Fibroblast of skin of right quadriceps (primary cell): ENCODE results near the gene ITPA.
A peak's percentile ranks its signal among the peaks of the same experiment; 100 is the strongest.
"Not testable (repeated sequence)": the region's sequence is repeated elsewhere in the genome, so short reads cannot be mapped to it uniquely, and the experiment has no call there.

ENCODE experiments used
- DNase-seq: peaks from one replicate; pipeline ENCODE4 v3.0.0-alpha.2; 2013

ITPA gene

DNA sequence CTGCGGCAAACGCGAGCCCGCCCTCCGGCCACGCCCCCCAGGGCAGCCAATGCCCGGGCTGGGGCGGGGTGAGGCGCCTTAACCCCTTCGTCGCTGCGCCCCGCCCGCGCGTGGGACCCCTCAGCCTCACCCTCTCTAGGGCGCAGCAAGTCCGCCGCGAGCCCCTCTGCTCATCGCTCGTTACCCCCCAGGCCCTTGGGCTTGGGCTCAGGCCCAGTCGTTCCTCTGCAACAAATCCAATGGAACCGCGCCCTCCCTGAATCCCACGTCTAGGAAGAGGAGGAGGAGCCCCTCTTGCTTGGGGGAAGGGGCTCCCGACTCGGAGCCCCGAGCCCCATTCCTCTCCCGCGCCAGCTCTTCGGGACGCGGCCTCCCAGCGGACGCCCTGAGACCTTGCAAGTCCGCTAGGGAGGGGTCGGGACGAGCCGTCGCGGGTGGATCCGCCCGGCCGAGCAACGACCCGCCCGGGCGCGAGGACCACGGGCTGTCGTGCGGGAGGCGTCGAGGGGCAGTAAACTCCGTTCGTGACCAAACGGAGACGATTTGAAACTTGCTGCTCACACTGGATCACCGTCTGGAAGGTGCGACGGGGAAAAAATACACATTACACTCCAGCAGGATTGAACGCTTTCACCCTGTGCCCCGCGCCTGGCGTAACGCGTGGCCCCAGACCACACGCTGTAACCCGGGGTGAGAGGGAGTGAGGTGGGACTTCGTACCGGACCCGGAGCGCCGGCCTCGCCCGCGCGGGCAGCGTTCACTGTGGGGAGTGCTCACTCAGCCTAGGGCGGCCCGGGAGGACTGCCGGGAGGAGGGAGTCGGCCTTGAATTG lies 35.5 kb upstream of the ITPA start:
- peak; percentile 77 for DNase-seq

DNA sequence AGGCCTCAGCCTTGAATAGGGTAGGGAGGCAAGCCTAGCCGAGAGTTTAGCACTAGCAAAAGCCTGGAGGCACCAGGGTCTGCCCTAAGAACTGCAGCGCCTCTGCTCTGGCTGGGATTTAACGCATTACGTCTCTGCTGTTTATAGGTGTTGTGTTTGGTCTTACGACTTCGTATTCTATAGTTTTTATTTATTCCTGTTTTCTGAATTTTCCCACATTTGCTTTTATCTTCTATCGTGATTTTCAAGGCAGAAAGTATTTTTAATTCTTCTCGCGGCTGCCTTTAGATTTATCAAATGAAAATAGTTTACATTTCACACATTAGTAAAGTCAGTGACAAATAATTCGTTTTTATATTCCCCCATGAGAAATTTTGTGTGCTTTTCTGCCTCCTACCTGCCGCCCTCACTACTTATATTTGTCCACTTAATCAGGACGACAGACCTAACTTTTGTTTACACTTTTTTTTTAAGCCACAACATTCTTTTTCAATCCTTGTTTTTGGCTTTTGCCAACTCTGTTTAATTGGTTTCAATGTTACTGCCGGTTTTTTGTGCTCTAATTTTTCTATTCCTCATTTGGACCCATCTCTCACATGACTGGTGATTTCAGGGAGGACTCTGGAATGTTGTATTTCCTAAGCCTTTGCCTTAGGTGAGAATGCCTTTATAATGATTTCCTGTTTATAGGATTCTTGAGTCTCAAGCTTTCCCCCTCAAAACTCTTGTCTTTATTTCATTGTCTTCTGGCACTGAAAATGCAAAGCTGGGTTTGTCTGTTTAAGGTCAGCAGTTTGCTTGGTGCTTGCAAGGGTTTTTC lies 34.6 kb upstream of the ITPA start:
- no peak for DNase-seq

DNA sequence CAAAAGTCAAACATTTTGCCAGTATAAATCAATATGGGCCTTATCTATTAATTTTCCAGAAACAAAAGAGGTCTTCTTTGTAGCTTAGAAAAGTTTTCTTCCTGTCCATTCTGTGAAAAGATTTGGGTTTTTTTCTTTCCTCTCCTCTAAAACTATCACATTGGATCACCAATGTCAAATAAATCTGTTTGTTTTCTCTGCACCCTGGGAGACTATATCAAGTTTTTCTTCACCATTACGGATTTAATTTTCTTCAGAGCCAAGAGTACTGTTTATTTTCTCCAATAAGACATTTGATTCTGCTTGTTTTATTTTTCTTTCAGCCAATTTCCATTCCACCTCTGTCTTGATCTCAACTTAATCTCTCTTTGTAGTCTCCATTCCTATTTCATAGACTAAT lies 34.0 kb upstream of the ITPA start:
- DNase-seq, result no peak

DNA sequence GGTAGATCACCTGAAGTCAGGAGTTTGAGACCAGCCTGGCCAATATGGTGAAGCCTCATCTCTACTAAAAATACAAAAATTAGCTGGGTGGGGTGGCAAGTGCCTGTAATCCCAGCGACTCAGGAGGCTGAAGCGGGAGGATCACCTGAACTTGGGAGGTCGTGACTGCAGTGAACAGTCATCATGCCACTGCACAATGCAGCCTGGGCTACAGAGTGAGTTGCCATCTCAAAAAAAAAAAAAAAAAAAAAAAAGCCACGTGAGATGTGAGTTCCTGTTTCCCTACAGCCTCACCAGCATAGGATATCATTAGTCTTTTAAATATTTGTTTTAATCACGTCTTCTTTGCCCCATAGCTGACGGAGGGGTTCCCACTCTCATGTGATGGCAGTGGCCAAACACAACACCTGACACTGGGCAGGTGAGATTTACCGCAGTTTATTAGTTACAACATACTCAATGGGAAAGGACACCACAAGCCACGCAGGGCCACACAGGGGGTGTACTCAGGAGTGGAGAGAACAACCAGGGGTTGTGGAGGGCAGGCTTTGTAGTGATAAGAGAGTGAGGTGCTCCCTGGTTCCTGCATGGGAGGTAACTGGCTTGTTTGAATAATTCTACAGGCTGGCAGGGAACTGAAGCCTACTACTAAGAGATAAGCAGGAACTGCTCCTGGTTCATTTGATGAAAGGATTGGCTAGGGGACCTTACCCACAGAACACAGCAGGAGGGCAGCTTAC lies 31.4 kb upstream of the ITPA start:
- DNase-seq, result no peak

DNA sequence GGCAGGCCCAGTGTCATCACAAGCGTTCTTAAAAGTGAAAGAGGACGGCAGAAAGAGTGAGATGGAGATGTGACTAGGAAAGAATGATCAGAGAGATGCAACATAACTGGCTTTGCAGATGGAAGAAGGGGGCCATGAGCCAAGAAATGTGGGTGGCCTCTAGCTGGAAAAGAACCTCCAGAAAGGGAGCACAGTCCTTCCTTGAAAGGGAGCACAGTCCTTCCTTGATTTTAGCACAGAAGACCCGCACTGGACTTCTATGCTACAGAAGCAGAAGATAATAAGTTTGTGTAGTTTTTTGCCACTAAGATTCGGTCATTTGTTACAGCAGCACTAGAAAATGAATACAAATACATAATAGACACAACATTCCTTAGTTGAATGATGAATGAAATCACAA lies 29.0 kb upstream of the ITPA start:
- no peak for DNase-seq

DNA sequence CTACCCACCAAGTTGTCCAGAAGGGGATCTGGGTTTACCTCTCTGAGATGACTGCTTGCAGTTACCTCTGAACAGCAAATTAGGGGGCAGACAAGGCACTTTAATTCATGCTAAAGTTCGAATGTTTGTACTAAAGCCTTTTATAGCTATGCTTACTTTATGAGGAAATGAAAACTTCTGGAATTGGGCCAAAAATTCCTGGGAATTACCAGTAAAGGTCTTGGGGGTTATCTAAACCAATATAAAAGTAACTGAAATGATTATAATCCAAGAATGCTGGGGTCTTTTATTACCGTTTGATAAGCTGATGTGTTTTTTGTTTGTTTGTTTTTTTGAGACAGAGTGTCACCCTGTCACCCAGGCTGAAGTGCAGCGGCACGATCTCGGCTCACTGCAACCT lies 28.0 kb upstream of the ITPA start:
- DNase-seq, result no peak

DNA sequence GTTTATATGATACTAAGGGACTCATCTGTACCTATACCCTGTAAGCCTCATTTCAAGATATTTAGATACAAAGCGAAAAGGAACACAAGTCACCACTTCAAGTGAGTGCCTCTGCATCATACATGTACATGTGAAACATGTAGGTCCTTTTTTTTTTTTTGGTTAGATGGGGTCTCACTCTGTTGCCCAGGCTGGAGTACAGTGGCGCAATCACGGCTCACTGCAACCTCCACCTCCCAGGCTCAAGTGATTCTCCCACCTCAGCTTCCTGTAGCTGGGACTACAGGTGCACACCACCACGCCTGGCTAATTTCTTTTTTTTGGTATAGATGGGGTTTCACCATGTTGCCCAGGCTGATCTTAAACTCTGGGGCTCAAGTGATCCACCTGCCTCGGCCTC lies 26.9 kb upstream of the ITPA start:
- not testable (repeated sequence) for DNase-seq

DNA sequence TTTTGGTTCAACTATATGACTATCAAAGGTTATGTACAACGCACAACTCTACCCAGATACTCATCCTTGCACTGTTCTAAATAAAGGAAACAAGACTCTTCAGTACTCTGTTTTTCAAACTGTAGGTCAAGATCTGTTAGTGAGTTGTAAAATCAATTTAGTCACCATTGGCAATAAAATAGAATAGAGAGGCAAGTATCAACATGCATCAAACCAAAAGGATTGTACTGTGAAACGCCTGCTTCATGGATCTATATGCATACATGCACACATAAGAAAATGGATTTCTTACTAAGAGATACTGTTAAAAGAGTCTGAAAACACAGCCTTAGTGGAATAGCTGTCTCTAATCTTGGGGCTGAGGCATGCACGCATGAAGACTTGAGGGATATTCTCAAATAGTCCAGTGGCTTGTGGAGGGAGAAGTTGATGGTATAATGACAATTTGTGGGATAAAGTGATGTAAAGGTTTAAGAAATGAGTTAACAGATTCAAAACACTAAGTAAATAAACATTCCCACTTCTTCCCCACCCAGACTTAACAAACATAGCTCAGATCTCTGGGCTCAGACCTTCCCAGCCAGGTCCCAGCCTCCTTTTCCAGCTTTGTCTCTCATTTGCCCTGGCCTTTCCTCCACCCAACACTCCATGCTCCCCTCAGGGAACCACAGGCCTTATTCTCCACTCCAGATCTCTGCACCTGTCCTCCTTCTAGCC lies 25.2 kb upstream of the ITPA start:
- no peak for DNase-seq

DNA sequence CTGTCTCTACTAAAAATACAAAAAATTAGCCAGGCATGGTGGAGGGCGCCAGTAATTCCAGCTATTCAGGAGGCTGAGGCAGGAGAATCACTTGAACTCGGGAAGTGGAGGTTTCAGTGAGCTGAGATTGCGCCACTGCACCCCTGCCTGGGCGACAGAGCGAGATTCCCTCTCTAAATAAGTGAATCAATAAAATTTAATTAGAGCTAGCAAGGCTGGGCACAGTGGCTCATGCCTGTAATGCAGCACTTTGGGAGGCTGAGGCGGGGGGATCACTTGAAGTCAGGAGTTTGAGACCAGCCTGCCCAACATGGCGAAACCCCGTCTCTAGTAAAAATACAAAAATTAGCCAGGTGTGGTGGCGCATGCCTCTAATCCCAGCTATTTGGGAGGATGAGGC lies 21.4 kb upstream of the ITPA start:
- not testable (repeated sequence) for DNase-seq

DNA sequence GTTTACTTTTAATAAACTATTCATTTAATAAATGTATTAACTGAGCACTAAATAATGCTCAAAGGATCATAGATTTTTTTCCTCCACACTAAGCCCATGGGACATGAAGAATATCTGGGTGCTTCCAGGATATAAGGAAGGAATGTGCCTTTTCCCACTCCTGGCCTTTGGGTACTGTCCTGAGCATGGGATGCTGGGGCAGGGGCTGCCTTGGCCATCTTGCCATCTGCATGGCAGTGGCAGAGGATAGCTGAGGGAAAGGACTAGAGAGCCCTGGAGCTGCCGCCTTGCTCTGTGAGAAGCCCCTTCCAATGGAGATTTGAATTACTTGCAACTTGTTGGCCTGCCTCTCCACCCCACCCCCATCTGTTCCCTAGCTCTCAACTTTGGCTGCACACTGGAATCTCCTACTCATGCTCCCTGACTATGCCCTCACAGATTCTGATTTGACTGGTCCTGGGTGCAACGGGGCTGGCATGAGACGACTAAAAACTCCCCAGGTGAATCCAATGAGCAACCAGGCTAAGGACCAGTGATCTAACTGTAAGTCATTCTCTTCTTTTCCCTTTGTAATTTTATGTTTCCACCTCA lies 20.4 kb upstream of the ITPA start:
- DNase-seq, result no peak

DNA sequence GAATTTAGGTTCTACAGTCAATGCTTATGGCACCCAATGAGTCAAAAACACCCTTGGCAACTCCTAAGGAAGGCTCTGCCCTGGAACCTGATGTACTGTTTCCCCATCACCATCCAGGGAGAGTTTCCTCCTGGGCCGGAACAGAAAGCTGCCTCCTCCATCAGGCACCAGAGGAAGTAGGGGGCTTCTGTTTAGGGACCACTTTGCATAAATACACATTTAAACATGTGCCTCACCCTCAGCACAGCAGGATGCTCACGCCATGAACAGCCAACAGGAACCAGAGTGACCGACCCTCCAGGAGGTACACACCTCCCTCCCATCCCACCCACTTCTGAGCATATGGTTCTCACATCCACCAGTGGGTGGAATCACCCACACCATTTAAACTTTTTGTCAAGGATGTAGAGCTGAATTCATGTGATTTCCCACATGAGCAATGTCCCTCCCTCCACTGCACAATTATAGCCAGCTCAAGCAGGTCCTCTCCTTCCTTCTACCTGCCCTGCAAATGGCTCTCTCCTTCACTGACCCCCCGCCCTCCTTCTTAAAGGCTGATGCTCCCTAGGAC lies 19.7 kb upstream of the ITPA start:
- DNase-seq, result no peak

DNA sequence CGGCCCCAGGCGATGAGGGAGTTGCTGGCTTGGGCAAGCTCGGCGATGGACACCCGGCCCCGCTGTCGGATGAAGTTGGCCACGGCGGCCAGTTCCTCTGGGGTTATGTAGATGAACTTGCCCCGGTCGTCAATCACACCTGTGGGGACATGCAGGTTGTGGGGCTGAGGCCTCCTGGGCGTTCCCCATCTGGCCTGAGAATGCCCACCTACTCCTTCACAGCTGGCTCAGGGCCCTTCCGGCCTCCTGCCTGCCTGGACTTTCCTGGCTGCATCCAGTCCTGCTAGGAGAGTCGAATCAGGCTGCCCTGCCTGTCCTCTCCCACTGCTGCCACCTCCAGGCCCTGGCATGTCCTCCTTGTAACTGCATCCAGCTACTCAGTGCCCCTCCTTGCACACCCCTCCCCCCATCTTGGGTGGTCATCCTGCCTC lies 18.6 kb upstream of the ITPA start:
- DNase-seq, result no peak

DNA sequence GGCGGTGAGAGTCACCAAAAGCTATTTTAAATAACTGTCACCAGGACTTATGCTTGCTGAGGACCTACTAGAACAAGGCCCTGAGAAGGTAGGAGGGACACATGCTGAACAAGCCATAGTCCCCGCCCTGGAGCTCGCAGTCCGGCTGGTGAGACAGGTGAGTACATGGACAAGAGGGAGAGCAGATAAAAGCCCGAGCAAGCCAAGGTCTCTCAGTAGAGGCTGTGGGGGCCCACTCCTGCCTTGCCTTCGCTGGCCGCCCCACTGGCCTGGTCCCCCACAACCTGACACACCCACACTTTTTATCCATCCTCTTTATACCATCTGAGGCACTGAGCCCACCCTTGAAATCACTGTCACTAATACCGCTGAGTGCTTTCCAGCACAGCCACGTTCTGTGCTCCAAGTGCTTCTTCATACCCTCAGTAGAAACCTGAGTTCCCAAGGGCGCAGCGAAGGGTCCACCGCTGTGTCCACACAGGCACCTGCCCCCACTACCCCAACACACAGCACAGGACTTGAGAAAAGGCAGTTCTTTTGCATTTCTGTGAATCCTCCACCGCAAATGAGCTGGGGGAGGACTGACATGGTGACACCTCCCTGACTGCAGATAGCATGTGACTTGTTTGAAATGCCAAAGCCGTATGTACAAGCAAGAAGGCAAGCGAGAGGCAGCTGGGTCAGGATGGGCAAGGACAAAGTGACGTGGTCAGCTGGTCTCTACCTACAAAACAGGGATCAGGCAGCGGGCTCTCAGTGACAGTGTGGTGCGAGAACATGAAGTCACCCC lies 16.9 kb upstream of the ITPA start:
- DNase-seq, result no peak

DNA sequence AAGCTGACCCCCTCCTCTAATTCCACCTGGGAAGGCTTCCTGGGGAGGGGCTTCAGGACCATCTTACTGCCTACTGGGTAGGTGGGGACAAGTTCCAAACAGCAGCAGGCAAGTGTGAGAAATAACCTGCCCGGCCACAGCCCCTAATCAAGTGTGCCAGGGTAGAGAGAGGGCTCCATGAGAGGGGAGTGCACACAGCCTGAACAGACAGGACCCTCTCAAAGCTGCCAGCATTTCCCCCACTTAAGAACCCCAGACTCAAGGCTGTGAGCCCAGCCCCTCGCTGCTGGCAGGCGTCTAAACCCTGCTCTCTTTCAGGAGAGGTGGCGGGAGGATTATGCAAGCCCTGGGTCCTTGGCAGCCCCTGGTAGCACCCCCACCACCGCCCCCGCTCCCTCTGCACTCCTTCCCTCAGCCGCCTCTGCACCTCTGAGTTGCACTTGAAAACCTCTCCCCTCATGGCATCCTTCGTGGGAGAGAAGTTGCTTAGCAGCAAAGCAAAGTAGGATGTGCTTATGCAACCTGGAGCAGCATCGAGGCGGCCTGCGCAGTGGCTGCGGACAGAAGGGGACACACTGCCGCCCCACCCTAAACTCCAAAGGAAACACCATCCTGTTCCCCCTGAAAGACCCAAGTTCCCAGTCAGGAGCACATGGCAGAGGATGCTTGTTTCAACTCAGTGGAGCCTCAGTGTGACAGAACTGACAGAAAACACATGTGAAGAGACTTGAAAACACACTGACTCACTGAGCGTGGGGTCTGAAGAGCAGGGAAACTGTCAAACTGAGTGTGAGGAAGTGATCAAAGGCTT lies 15.3 kb upstream of the ITPA start:
- no peak for DNase-seq

DNA sequence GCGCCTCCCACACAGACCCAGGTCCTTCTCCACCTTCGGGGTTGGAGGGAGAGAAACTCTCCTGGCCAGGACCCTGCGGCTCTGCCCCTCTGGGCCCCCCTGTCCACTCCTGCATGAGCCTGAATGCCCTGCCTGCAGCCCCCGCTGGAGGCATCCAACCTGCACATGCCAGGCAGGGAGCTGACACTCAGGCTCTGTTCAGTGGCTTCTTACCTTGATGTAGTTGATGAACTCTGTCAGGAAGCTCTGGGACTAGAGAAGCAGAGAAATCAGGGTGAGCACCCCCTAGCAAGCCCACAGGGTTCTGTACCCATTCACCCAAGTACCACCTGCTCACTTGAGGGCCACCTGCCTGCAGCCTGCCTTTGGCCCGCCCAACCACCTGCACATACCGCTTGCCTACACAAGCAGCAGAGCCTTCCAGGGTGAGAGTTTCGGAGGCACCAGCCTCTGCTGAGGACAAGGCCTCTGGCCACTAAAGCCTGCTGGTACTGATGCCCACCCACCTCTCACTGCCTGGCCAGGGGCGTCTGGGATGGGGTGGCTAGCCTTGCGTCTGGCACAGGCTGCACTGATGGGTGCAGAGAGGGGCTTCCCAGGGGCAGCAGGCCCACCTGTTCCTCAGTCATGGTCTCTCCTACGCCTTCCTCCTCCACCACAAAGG lies 14.5 kb upstream of the ITPA start:
- no peak for DNase-seq

DNA sequence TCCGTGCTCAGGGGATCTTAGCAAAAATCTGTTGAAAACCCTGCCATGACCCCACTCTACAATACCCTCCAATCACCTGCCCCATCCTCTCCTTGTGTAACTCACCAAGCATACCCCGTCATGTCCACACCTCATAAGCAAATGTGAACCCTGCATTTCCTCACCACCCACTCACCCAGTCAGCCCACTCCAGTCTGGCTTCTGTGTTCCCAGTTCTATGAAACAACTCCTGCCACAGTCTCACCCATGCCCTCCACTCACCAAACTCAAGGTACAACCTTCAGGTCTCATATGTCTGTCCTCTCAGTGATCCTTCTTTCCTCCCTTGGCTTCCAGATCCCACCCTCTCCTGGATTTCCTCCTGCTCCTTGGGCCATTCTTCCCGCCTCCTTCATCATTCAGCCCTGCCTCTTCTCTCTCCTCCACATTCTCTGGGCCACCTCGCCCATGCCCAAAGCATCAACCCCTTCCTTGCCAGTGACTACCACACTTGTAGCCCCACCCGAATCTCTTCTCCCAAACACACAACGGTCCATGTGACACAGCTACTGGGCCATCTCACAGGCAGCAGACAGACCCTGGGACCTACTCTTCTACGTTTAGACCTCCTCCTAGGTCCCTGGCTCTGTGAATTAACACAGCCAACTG lies 13.6 kb upstream of the ITPA start:
- no peak for DNase-seq

DNA sequence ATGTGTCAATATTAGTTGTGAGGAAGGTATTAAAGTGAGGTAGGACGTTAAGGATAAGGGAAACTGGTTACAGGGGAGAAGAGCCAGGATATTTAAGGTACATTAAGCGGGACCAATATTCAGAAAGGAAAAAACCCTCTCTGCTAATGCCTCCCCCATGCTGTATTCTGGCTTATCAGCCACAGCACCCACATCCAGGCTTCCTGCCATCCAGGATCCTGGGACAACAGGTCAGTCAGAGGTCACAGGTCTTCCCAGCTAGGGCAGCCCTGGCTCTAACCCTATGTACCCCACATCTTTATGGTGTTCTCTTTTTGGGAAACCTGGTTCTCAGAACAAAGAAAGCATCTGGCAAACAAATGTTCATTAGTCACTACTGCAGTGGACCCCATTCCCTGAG lies 10.1 kb upstream of the ITPA start:
- DNase-seq, result no peak

DNA sequence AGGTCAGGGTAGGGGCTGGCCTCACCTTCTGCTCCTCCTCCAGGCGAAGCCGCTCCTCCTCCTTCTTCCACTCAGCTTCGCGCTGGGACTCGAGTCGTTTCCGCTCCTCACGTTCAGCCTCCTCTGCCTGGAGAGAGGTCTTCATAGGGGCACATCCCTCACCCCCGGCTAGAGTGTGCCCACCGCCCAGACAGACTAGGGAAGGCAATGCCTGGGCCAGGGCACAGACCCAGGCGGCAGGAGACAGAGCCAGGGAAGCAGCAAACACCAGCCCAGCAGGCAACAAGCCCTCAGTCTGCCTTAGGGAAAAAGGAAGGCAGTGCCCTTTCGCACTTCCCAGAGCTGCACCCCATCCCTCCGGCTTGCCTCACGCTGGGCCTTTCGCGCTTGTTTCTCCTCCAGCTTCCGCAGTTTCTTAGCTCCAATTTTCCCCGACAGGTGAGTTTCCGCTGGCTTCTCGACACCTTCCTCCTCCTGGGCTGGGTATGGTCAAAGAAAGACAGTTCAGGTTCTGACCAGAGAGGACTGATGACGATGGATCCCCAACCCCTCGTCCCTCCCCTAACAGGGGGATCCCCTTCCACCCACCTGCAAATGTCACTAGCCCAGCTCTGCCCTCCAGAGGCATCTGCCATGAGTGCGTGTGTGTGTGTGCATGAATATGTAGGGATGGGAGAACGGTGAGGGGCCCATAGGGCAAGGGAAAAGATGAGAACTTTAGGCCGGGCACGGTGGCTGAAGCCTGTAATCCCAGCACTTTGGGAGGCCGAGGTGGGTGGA lies 9.1 kb upstream of the ITPA start:
- no peak for DNase-seq

DNA sequence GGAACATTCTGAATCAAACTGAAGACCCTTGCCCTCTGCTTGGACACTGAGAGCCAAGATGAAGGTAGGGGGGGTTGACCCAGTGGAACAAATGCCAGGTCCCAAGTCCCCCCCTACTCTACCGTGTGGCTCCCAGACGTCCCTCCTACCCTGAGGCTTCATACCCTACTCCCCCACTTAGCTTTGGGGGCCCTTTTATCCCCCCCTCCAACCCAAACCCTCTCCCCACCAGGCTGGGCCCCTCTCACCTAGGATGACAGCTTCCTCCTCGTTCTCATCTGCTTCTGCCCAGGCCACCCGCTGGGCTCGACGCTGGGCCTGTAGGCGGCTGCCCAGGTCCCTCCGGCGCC lies 6.4 kb upstream of the ITPA start:
- no peak for DNase-seq
